Measurements from ENCODE around the gene PCDH9.

The PCDH9 gene

DNA sequence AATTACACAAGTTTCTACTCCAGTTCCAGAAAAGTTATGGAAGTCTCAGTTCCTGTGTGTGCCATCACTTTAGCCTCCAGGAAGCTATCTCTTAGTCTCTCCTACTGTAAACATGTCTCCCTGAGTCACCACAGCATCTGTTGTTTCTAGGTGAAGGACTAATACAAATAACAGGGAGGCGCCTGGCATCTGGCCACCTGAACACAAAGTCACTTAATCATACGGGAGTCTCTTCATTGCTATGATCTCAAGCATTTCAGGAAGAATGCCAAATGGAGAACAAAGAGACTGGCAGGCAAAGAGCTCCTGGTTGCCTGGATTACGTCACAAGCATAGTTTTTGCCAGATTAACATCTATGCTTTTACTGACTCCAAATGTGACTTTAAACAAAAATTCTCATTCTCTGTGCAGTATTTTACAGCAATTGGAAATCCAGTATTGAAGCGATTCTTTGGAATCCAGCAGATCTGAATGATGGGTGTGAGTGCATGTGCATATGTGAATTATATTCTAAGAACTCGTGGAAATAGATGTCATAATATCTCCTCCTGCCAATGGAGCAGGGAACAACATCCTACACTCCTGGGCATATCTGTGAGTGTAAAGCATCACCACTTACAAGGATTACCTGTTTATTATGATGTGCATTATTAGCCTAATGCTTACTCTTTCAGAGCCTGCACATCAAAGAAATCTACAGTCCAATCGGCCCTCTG is 572.8 kb downstream of the PCDH9 start:
- H3K4me1 ChIP-seq (ENCODE audit: control insufficient read depth, insufficient read depth, low read length): no peaks in the 10 kb centered on the region
- H3K27ac ChIP-seq (ENCODE audit: insufficient read depth, low read depth, low read length, poor library complexity, severe bottlenecking): no peak overlapping the region
- no peaks in the 10 kb centered on the region for H3K27me3 ChIP-seq (ENCODE audit: control insufficient read depth, insufficient read depth, low read length, poor library complexity, severe bottlenecking)
- WGBS, 2 experiments: 87 to 96% methylated on average over 4 to 6 of the region's 6 CpGs
- H3K9me3 ChIP-seq (ENCODE audit: control insufficient read depth, low read length): no peaks in the 10 kb centered on the region
- H3K36me3 ChIP-seq (ENCODE audit: control insufficient read depth, insufficient read depth, low read length): no peaks in the 10 kb centered on the region
- H3K4me3 ChIP-seq (ENCODE audit: insufficient read depth, low read depth, low read length): no peak overlapping the region

GRCh38 chr13:66655847-66656454 is 574.2 kb downstream of the PCDH9 start:
- H3K36me3 ChIP-seq (ENCODE audit: control insufficient read depth, insufficient read depth, low read length): no peaks in the 10 kb centered on the region
- no peaks in the 10 kb centered on the region for H3K27me3 ChIP-seq (ENCODE audit: control insufficient read depth, insufficient read depth, low read length, poor library complexity, severe bottlenecking)
- H3K4me3 ChIP-seq (ENCODE audit: insufficient read depth, low read depth, low read length): no peak overlapping the region
- no peak overlapping the region for H3K27ac ChIP-seq (ENCODE audit: insufficient read depth, low read depth, low read length, poor library complexity, severe bottlenecking)
- H3K4me1 ChIP-seq (ENCODE audit: control insufficient read depth, insufficient read depth, low read length): no peaks in the 10 kb centered on the region
- WGBS, 2 experiments: 100% methylated on average over 1 of the region's 2 CpGs; no CpG with 5 or more reads in 1 of the 2 experiments
- H3K9me3 ChIP-seq (ENCODE audit: control insufficient read depth, low read length): no peaks in the 10 kb centered on the region

DNA sequence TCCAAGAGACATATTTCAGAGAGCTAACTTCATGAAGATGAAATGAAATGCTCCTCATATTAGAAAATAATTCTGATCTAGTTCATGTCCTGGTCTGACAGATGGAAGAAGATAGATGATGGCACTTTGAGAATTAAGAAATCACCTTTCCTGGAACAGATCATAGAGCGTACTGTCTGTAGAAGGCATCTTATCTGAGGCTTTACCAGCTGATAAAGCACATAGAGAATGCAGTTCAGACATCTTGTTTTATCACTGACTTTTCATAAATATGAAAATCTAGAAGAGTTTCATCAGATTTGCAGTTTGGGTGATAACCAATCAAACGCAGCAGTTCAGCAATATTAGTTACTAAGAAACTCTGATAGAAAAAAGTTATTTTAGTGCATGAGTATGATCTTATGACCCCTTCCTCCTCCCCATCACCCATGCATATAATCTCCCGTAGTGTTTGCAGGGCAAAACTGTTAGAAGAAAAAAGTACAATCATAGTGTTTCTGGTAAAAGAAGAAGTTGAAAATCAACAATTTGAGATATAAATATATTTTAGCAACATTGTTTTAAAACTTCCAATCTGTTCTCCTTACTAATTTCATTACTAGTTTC is 585.2 kb downstream of the PCDH9 start:
- Histone ChIP-seq H3K9me3 (ENCODE audit: control insufficient read depth, low read length) (no peaks in the 10 kb centered on the region), H3K27ac (ENCODE audit: insufficient read depth, low read depth, low read length, poor library complexity, severe bottlenecking) (no peak overlapping the region), H3K4me3 (ENCODE audit: insufficient read depth, low read depth, low read length) (no peak overlapping the region), H3K27me3 (ENCODE audit: control insufficient read depth, insufficient read depth, low read length, poor library complexity, severe bottlenecking) (no peaks in the 10 kb centered on the region), H3K36me3 (ENCODE audit: control insufficient read depth, insufficient read depth, low read length) (no peaks in the 10 kb centered on the region), H3K4me1 (ENCODE audit: control insufficient read depth, insufficient read depth, low read length) (no peaks in the 10 kb centered on the region)
- WGBS, 2 experiments: 90 to 100% methylated on average over 1 to 2 of the region's 3 CpGs

DNA sequence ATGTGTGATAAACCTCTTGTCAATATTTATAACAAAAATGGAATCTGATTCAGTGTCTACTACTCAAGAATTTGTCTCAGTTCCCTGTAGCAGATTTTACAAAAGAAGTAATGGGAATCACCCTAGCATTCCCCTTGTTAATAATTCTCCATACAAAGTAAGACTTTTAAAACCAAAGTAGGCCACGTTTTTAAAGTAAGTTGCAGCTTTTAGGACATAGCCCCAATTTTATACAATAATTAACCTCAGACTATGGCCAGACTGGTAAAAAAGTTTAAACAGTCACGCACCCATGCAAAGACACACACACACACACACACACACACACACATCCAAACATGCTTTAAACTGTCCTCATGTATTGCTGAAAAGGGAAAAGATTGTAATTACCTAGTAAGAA is 589.9 kb downstream of the PCDH9 start:
- Histone ChIP-seq H3K4me1 (ENCODE audit: control insufficient read depth, insufficient read depth, low read length) (no peaks in the 10 kb centered on the region), H3K27ac (ENCODE audit: insufficient read depth, low read depth, low read length, poor library complexity, severe bottlenecking) (no peak overlapping the region), H3K4me3 (ENCODE audit: insufficient read depth, low read depth, low read length) (no peak overlapping the region), H3K36me3 (ENCODE audit: control insufficient read depth, insufficient read depth, low read length) (no peaks in the 10 kb centered on the region), H3K9me3 (ENCODE audit: control insufficient read depth, low read length) (no peaks in the 10 kb centered on the region), H3K27me3 (ENCODE audit: control insufficient read depth, insufficient read depth, low read length, poor library complexity, severe bottlenecking) (no peaks in the 10 kb centered on the region)
- 73 to 84% methylated on average over 2 of the region's 2 CpGs for WGBS, 2 experiments

DNA sequence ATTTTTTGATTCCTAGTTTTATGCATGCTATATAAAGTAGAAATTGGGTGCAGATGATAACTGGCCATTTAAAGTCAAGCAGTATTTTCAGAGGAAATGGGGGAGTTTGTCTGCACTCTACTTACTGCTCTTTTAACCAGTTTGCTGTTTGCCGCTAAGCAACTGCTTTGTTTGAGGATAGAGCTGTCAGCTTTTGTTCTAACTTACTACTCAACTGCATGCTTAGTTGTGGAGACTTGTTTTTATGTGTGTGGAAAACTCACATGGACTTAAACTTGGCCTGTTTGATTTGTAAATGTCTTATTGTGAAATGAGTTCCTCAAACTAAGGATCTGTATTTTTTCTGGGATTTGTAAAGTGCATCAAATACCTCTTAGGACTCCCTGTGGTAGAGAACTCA is 591.1 kb downstream of the PCDH9 start:
- 36 to 62% methylated on average over 1 of the region's 1 CpG for WGBS, 2 experiments
- no peak overlapping the region for H3K27ac ChIP-seq (ENCODE audit: insufficient read depth, low read depth, low read length, poor library complexity, severe bottlenecking)

GRCh38 chr13:66635526-66635925 is 594.6 kb downstream of the PCDH9 start:
- Histone ChIP-seq H3K9me3 (ENCODE audit: control insufficient read depth, low read length) (no peaks in the 10 kb centered on the region), H3K4me3 (ENCODE audit: insufficient read depth, low read depth, low read length) (no peak overlapping the region)
- 90 to 95% methylated on average over 1 of the region's 1 CpG for WGBS, 2 experiments

More for the DNA sequence above, 591.1 kb downstream of the PCDH9 start:
- H3K9me3 ChIP-seq (ENCODE audit: control insufficient read depth, low read length): no peaks in the 10 kb centered on the region
- no peaks in the 10 kb centered on the region for H3K4me1 ChIP-seq (ENCODE audit: control insufficient read depth, insufficient read depth, low read length)
- no peaks in the 10 kb centered on the region for H3K36me3 ChIP-seq (ENCODE audit: control insufficient read depth, insufficient read depth, low read length)
- no peaks in the 10 kb centered on the region for H3K27me3 ChIP-seq (ENCODE audit: control insufficient read depth, insufficient read depth, low read length, poor library complexity, severe bottlenecking)
- H3K4me3 ChIP-seq (ENCODE audit: insufficient read depth, low read depth, low read length): no peak overlapping the region

DNA sequence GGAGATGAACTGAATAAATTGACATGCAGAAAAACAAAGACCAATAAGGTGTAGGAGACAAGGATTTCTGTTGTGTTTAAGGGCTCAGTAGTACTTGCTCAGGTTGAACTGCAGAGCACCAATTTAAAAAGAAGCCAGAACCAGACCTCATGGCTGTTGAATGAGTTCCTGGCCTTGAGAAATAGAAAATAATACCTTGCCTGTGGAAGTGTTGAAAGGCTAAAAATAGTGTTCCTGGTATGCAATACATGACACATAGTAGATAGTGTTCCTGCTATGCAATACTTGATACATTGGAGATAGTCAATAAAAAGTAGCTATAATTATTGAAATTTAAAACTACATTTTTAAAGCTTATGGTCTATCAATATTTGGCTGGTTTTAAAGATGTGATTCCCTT is 595.8 kb downstream of the PCDH9 start:
- Histone ChIP-seq H3K27ac (ENCODE audit: insufficient read depth, low read depth, low read length, poor library complexity, severe bottlenecking) (no peak overlapping the region), H3K27me3 (ENCODE audit: control insufficient read depth, insufficient read depth, low read length, poor library complexity, severe bottlenecking) (no peaks in the 10 kb centered on the region), H3K36me3 (ENCODE audit: control insufficient read depth, insufficient read depth, low read length) (no peaks in the 10 kb centered on the region), H3K4me3 (ENCODE audit: insufficient read depth, low read depth, low read length) (no peak overlapping the region), H3K4me1 (ENCODE audit: control insufficient read depth, insufficient read depth, low read length) (no peaks in the 10 kb centered on the region), H3K9me3 (ENCODE audit: control insufficient read depth, low read length) (no peaks in the 10 kb centered on the region)

More at GRCh38 chr13:66635526-66635925, 594.6 kb downstream of the PCDH9 start:
- H3K4me1 ChIP-seq (ENCODE audit: control insufficient read depth, insufficient read depth, low read length): no peaks in the 10 kb centered on the region
- H3K36me3 ChIP-seq (ENCODE audit: control insufficient read depth, insufficient read depth, low read length): no peaks in the 10 kb centered on the region
- no peaks in the 10 kb centered on the region for H3K27me3 ChIP-seq (ENCODE audit: control insufficient read depth, insufficient read depth, low read length, poor library complexity, severe bottlenecking)
- H3K27ac ChIP-seq (ENCODE audit: insufficient read depth, low read depth, low read length, poor library complexity, severe bottlenecking): no peak overlapping the region

DNA sequence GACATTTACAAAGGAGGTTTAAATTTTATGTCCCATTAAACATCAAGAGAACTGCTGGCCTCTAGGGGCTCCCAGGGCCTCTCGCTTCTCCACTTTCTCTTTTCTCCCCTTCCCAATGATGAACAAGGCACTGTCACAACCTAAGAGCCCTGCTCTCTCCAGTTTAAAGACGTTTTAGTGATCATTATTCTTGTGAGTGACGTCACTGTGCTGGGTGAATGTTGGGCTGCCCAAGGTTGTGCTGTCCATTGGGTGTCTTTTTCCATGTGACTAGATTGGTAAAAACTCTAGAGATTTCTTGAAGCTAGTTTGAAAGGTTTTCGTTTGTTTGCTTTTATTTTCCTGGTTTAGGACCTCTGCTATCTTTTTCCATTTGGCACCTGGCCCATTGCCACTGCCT is 602.6 kb downstream of the PCDH9 start:
- no peaks in the 10 kb centered on the region for H3K4me1 ChIP-seq (ENCODE audit: control insufficient read depth, insufficient read depth, low read length)
- H3K9me3 ChIP-seq (ENCODE audit: control insufficient read depth, low read length): no peaks in the 10 kb centered on the region
- H3K27ac ChIP-seq (ENCODE audit: insufficient read depth, low read depth, low read length, poor library complexity, severe bottlenecking): no peak overlapping the region
- no peaks in the 10 kb centered on the region for H3K36me3 ChIP-seq (ENCODE audit: control insufficient read depth, insufficient read depth, low read length)
- no peaks in the 10 kb centered on the region for H3K27me3 ChIP-seq (ENCODE audit: control insufficient read depth, insufficient read depth, low read length, poor library complexity, severe bottlenecking)
- WGBS, 2 experiments: 89 to 90% methylated on average over 4 of the region's 4 CpGs
- H3K4me3 ChIP-seq (ENCODE audit: insufficient read depth, low read depth, low read length): no peak overlapping the region

- WGBS, 2 experiments: 95 to 100% methylated on average over 2 of the region's 3 CpGs
These were observed 605.8 kb downstream of the PCDH9 start for GRCh38 chr13:66624302-66624701.

DNA sequence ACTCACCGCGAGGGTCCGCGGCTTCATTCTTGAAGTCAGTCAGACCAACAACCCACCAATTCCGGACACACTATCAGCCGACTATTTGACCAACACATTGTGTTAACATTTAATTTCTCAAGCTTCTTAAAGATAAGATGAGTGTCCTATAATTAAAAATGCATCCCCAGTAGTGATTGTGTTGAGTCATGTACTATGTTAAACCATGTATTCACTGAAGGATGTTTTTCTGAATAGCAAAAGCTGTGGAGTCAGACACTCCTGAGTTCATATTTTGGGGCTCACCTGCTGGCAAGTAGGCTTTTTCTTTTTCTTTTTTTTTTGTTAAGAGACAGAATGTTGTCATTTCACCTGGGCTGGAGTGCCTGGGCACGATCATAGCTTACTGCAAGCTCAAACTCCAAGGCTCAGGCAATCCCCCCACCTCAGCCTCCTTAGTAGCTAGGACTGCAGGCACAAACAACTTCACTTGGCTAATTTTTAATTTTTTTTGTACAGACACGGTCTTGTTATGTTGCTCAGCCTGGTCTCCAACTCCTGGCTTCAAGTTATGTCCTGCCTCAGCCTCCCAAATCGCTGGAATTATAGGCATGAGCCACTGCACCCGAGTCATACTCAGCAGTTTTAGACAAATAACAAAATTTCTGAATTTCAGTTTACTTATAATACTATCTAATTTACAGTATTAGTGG is 606.9 kb downstream of the PCDH9 start:
- Histone ChIP-seq H3K27me3 (ENCODE audit: control insufficient read depth, insufficient read depth, low read length, poor library complexity, severe bottlenecking) (no peaks in the 10 kb centered on the region), H3K4me3 (ENCODE audit: insufficient read depth, low read depth, low read length) (no peak overlapping the region), H3K9me3 (ENCODE audit: control insufficient read depth, low read length) (no peaks in the 10 kb centered on the region), H3K36me3 (ENCODE audit: control insufficient read depth, insufficient read depth, low read length) (no peaks in the 10 kb centered on the region), H3K27ac (ENCODE audit: insufficient read depth, low read depth, low read length, poor library complexity, severe bottlenecking) (no peak overlapping the region), H3K4me1 (ENCODE audit: control insufficient read depth, insufficient read depth, low read length) (no peaks in the 10 kb centered on the region)
- WGBS, 2 experiments: 96 to 97% methylated on average over 10 of the region's 10 CpGs

More at GRCh38 chr13:66624302-66624701, 605.8 kb downstream of the PCDH9 start:
- Histone ChIP-seq H3K36me3 (ENCODE audit: control insufficient read depth, insufficient read depth, low read length) (no peaks in the 10 kb centered on the region), H3K27me3 (ENCODE audit: control insufficient read depth, insufficient read depth, low read length, poor library complexity, severe bottlenecking) (no peaks in the 10 kb centered on the region), H3K9me3 (ENCODE audit: control insufficient read depth, low read length) (no peaks in the 10 kb centered on the region), H3K4me1 (ENCODE audit: control insufficient read depth, insufficient read depth, low read length) (no peaks in the 10 kb centered on the region), H3K4me3 (ENCODE audit: insufficient read depth, low read depth, low read length) (no peak overlapping the region), H3K27ac (ENCODE audit: insufficient read depth, low read depth, low read length, poor library complexity, severe bottlenecking) (no peak overlapping the region)

Data from ectodermal cell (in vitro differentiated cells).